ENCODE measurements around the gene AASDH.
"Not testable (repeated sequence)": the region's sequence is repeated elsewhere in the genome, so short reads cannot be mapped to it uniquely, and the experiment has no call there.

The AASDH gene

GRCh38 chr4:56389558-56389957 lies 2.3 kb upstream of the AASDH start:
- no peak for DNase-seq

- DNase-seq: no peak
Measured at GRCh38 chr4:56388306-56388705, 1.0 kb upstream of the AASDH start.

- no peak for DNase-seq
Measured at GRCh38 chr4:56386091-56386490, 1.2 kb downstream of the AASDH start.

DNA sequence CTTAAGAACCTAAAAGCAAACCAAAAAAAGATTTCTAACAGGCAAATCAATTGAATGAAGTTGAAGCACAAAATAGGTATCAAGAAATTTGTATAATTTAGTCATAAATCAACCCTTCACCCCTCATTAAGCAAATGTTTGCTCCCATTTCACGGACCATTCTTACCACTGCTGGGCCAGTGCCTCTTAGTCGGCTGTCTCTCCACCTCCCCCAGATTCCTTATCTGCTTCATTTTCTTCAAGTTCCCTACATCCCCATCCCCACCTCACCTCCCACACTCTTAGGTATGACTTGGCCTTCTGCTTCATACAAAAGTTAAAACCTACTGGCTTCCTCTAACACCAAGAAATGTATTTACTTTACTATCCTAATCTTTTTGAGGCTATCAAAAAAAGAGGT lies 11.8 kb downstream of the AASDH start:
- no peak for DNase-seq

GRCh38 chr4:56374956-56375355 lies 12.3 kb downstream of the AASDH start:
- DNase-seq: no peak

DNA sequence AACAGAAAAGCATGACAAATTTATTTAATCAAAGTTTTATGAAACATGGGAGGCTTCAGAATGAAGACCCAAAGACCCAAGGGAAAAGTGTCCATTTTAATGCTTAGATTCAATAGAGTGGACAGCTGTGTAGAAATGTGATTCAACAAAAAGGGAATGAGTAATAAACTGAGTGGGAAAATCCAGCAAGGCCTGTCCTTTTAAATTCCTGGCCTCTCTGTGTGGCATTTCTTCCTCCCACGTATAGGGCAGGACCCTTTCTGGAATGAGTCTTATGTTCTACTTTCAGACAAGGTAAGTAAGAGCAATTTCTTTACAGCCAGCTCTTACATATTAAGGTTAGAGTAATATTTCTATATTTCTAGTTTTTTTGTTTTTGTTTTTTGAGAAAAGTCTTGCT lies 14.5 kb downstream of the AASDH start:
- DNase-seq: no peak

GRCh38 chr4:56371426-56372220 lies 15.7 kb downstream of the AASDH start:
- DNase-seq: no peak

- DNase-seq: no peak
Measured at GRCh38 chr4:56370377-56370776, 16.9 kb downstream of the AASDH start.

DNA sequence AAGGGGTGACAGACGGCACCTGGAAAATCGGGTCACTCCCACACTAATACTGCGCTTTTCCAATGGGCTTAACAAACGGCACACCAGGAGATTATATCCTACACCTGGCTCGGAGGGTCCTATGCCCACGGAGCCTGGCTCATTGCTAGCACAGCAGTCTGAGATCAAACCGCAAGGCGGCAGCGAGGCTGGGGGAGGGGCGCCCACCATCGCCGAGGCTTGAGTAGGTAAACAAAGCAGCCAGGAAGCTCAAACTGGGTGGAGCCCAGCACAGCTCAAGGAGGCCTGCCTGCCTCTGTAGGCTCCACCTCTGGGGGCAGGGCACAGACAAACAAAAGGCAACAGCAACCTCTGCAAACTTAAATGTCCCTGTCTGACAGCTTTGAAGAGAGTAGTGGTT lies 24.3 kb downstream of the AASDH start:
- not testable (repeated sequence) for DNase-seq

DNA sequence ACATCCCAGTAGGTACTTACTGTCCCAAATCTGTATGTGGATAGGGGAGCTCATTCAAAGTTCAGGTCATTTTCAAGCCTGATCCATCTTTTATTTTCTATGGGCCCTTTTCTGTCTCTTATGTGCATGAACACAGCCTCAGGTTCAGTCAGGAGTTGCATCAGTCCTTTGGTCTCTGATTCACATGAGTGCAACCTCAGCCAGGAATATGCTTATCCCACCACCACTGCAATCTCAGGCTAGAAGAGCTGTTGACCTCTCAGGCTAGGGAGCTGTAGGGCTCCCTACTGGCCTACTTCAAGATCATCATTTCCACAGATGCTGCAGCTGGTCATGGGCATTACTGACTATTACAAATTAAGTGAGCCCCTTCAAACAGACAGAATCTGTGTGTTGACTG lies 27.2 kb downstream of the AASDH start:
- DNase-seq: no peak

DNA sequence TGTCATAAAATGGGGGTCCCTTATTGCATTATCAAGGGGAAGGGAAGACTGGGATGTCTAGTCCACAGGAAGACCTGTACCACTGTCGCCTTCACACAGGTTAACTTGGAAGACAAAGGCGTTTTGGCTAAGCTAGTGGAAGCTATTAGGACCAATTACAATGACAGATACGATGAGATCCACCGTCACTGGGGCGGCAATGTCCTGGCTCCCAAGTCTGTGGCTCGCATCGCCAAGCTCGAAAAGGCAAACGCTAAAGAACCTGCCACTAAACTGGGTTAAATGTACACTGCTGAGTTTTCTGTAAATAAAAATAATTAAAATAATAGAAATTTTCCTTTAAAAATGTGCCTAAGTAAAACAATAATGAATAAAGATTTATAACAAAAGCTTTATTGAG lies 30.6 kb downstream of the AASDH start:
- DNase-seq: no peak

- DNase-seq: peak in 5 of 14 donors; percentile 2 to 7 (median 5)
Measured at GRCh38 chr4:56348576-56348975, 38.7 kb downstream of the AASDH start.

- DNase-seq: no peak
Measured at GRCh38 chr4:56345458-56345857, 41.8 kb downstream of the AASDH start.

- DNase-seq: no peak
Measured at GRCh38 chr4:56342746-56343145, 44.5 kb downstream of the AASDH start.

- no peak for DNase-seq
Measured at GRCh38 chr4:56330691-56331090, 56.6 kb downstream of the AASDH start.

GRCh38 chr4:56326363-56326762 lies 60.9 kb downstream of the AASDH start:
- no peak for DNase-seq

DNA sequence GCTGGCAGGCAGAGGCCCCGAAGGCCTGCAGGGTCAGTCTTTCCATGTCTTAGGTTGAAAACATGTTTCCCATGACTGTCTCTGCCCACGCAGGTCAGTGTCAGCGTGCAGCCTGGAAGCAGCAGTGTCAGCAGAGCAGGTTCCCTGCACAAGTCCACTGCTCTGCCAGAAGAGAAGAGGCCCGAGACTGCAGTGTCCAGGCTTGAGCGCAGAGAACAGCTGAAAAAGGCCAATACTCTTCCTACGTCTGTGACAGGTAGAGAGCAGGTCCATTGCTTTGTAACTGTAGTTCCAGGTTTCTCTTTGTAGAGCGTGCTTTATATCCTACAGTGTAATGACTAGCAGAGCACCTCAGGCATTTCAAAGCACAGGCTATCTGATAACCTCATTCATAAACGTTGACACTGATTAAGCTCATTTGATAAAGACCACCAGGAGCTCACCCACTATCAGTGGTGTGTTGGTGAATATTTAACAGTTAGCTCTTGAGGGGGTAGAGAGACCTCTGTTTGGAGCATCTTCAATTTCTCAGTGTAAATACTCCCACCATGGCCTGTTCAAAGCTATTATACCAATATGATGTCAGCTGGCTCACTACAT lies 63.2 kb downstream of the AASDH start:
- DNase-seq: no peak

GRCh38 chr4:56323327-56323726 lies 64.0 kb downstream of the AASDH start:
- DNase-seq: peak in 1 of 14 donors; percentile 11

GRCh38 chr4:56321251-56321650 lies 66.0 kb downstream of the AASDH start:
- DNase-seq: no peak

DNA sequence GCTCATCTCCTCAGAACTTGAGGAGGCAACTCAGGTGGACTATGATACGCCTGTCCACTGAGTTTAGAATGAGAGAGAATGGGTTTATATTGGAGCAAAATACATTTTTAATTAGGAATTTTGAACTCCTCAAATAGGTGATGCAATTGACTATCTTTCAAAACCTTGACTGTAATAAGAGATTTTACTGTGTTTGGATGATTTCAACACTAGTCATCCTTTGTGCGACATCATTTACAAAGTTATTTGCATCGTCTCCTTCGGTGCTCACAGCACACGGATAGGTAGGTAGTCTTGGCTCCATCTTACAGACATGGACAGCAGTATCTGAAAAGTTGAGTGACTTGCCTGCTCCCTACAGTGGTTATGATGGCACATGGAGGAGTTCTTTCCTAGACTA lies 67.0 kb downstream of the AASDH start:
- no peak for DNase-seq

- no peak for DNase-seq
Measured at GRCh38 chr4:56318555-56318954, 68.7 kb downstream of the AASDH start.

- no peak for DNase-seq
Measured at GRCh38 chr4:56317749-56318148, 69.5 kb downstream of the AASDH start.

GRCh38 chr4:56316011-56316650 lies 71.2 kb downstream of the AASDH start:
- no peak for DNase-seq

- DNase-seq: no peak
Measured at GRCh38 chr4:56315543-56315942, 71.7 kb downstream of the AASDH start.

Data from C1 segment of cervical spinal cord (tissue), 14 donors.